HG03066 (cell line): ENCODE results near the gene SFSWAP.

Source experiments
- ATAC-seq: cut with Tn5 transposase; IDR thresholded peaks from one replicate; pipeline ENCODE4 v1.9.1; 2021; ENCODE audit warnings: low read depth; ENCODE audit not compliant: unreplicated experiment

SFSWAP gene

GRCh38 chr12:131830335-131830913, 119.5 kb downstream of the SFSWAP start:
- ATAC-seq: no peak

- ATAC-seq: no peak
Measured at GRCh38 chr12:131830914-131831571, 120.2 kb downstream of the SFSWAP start.

- ATAC-seq: no peak
Measured at GRCh38 chr12:131831635-131832041, 120.7 kb downstream of the SFSWAP start.

- ATAC-seq: no peak
Measured at GRCh38 chr12:131832321-131833231, 121.7 kb downstream of the SFSWAP start.

GRCh38 chr12:131833288-131833895, 122.5 kb downstream of the SFSWAP start:
- ATAC-seq: no peak

- ATAC-seq: no peak
Measured at GRCh38 chr12:131833896-131834641, 123.2 kb downstream of the SFSWAP start.

GRCh38 chr12:131834798-131835615, 124.1 kb downstream of the SFSWAP start:
- no peak for ATAC-seq

- ATAC-seq: no peak
Measured at GRCh38 chr12:131835616-131836171, 124.8 kb downstream of the SFSWAP start.

- no peak for ATAC-seq
Measured at GRCh38 chr12:131836193-131836592, 125.3 kb downstream of the SFSWAP start.

GRCh38 chr12:131836714-131837397, 126.0 kb downstream of the SFSWAP start:
- no peak for ATAC-seq

- ATAC-seq: no peak
Measured at GRCh38 chr12:131840643-131841416, 129.9 kb downstream of the SFSWAP start.

- no peak for ATAC-seq
Measured at GRCh38 chr12:131841547-131841946, 130.7 kb downstream of the SFSWAP start.

- no peak for ATAC-seq
Measured at GRCh38 chr12:131842169-131842568, 131.3 kb downstream of the SFSWAP start.

- no peak for ATAC-seq
Measured at GRCh38 chr12:131843527-131843926, 132.6 kb downstream of the SFSWAP start.

- no peak for ATAC-seq
Measured at GRCh38 chr12:131844140-131844539, 133.2 kb downstream of the SFSWAP start.

- ATAC-seq: no peak
Measured at GRCh38 chr12:131844656-131845055, 133.8 kb downstream of the SFSWAP start.

- no peak for ATAC-seq
Measured at GRCh38 chr12:131845121-131845520, 134.2 kb downstream of the SFSWAP start.

GRCh38 chr12:131847456-131847855, 136.6 kb downstream of the SFSWAP start:
- ATAC-seq: no peak
